ENCODE data around the gene POTEJ. TPM values are rescaled to one million over a fixed set of nuclear protein-coding genes. Genes with fewer than 3 reads are reported as not detected.
"Not testable (repeated sequence)": the region's sequence is repeated elsewhere in the genome, so short reads cannot be mapped to it uniquely, and the experiment has no call there.

Gene POTEJ
- total RNA-seq, 2 experiments from 2014 or later, result not detected

GRCh38 chr2:130693474-130693873 lies 82.2 kb downstream of the POTEJ start:
- peak in 7 of 14 experiments; percentile 4 to 38 (median 8) for DNase-seq
- H3K9me3 ChIP-seq (ENCODE audit: control insufficient read depth in 1 of 2, insufficient read depth in 1 of 2, low read length in 2 of 2); H3K36me3 Mint-ChIP-seq (ENCODE audit: low read depth); H3K4me1 Mint-ChIP-seq (ENCODE audit: low read depth); intact Hi-C loops (cut with DNase I, micrococcal nuclease); H3K9me3 Mint-ChIP-seq; H3K4me3 ChIP-seq (ENCODE audit: low read length); POLR2A ChIA-PET; H3K4me3 Mint-ChIP-seq; H3K27ac ChIP-seq (ENCODE audit: low read depth in 1 of 2, low read length in 2 of 2); H3K27me3 ChIP-seq (ENCODE audit: control insufficient read depth in 1 of 2, insufficient read depth in 2 of 2, low read length in 2 of 2); ATAC-seq (ENCODE audit: poor library complexity); H3K4me1 ChIP-seq (ENCODE audit: insufficient read depth, low read length); H3K27ac Mint-ChIP-seq; CTCF ChIA-PET; H3K36me3 ChIP-seq (ENCODE audit: insufficient read depth, low read length): not testable (repeated sequence)
- peaks cover 10% of the 10 kb centered on the region for H3K27me3 Mint-ChIP-seq

GRCh38 chr2:130703250-130703649 lies 92.0 kb downstream of the POTEJ start:
- H3K9me3 Mint-ChIP-seq; intact Hi-C loops (cut with DNase I, micrococcal nuclease); DNase-seq; H3K27me3 ChIP-seq (ENCODE audit: control insufficient read depth in 1 of 2, insufficient read depth in 2 of 2, low read length in 2 of 2); H3K27me3 Mint-ChIP-seq; H3K4me1 ChIP-seq (ENCODE audit: insufficient read depth, low read length); H3K36me3 Mint-ChIP-seq (ENCODE audit: low read depth); CTCF ChIA-PET; H3K9me3 ChIP-seq (ENCODE audit: control insufficient read depth in 1 of 2, insufficient read depth in 1 of 2, low read length in 2 of 2); H3K4me1 Mint-ChIP-seq (ENCODE audit: low read depth); H3K4me3 ChIP-seq (ENCODE audit: low read length); POLR2A ChIA-PET; H3K36me3 ChIP-seq (ENCODE audit: insufficient read depth, low read length); H3K27ac Mint-ChIP-seq; ATAC-seq (ENCODE audit: poor library complexity); H3K4me3 Mint-ChIP-seq; H3K27ac ChIP-seq (ENCODE audit: low read depth in 1 of 2, low read length in 2 of 2): not testable (repeated sequence)

Other genes starting within 250 kb of the POTEJ start
- not detected for gene POTEI, start 102.1 kb upstream of the POTEJ start, total RNA-seq
- gene CFC1B, start 90.2 kb upstream of the POTEJ start, total RNA-seq, result not detected
- not detected for gene CFC1, start 11.9 kb upstream of the POTEJ start, total RNA-seq
- gene GPR148, start 117.6 kb downstream of the POTEJ start, total RNA-seq, result not detected
- not detected for gene AMER3, start 144.1 kb downstream of the POTEJ start, total RNA-seq
- 1 to 10 TPM; 3.6 to 4.1 TPM for gene ARHGEF4, start 225.5 kb downstream of the POTEJ start, total RNA-seq

Measured in CD4-positive, alpha-beta T cell (primary cell).